NT2/D1 (cell line): ENCODE results near the gene SLC9A1.

ENCODE experiments used
- SUZ12 ChIP-seq: IDR thresholded peaks from 2 replicates; pipeline ENCODE4 v1.6.1; 2011; ENCODE audit not compliant: insufficient read length, insufficient read depth; ENCODE audit errors: extremely low read depth
- YY1 ChIP-seq: IDR thresholded peaks from 2 replicates; pipeline ENCODE4 v1.6.1; 2011; ENCODE audit not compliant: insufficient read length, insufficient read depth
- ZNF274 ChIP-seq: IDR thresholded peaks from 2 replicates; pipeline ENCODE4 v1.6.1; 2011; ENCODE audit warnings: mild to moderate bottlenecking, low read depth, low read length

DNA sequence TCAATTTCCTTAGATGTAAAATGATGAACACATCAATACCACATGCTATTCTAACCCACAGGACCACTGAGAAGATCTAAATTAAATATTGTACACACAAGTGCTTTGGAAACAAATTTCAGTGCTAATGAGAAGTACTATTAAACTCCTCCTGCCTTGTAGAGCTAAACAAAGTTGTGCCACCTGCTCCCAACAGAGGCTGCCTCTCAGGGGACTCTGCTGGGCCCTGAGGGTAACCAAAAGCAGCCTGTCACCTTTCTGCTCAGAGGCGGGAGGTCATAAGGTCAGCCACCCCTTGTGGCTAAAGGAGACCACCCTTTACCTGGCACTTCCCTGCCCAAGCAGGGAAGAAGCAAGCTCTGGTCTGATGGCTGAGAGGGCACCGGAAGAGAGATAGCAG is 6.3 kb downstream of the SLC9A1 start:
- TF ChIP-seq YY1 (no peak), SUZ12 (no peak), ZNF274 (no peak)
